ENCODE results near the gene ELL2.

ELL2 gene

DNA sequence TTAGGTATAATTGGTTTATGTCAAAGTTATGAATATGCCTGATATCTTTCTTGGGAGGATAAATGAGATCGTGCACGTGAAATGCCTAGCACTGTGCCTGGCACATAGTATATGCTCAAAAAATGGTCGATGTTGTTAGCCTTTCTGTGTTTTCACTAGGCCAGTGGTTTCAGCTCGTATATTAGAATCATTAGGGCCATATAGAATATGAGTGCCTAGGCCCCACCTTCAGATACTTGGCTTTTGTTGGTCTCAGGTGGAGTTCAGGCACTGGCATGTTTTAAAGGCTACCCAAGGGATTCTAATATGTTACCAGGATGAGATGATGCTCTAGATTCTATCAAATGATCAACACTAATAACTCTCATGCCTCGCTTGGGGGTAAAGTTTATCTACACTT lies 56.8 kb downstream of the ELL2 start:
- DNase-seq: no peak

DNA sequence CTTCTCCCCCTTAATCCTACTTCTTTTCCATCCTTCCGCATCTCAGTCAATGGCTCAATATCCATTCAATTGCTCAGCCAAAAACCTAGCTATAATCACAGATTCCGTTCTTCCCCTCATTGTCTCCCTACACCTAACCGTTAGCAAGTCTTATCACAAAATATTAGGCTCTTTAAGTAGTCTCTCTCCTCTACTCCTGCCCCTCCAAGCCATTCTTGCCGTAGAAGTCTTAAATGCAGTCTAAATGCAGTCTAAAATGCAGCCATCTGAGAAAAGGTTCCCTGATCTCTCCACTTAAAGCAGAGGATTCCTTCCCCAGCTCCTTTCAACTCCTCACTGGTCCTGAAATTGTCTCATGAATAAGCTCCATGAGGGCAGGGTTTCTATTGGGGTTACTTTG lies 57.8 kb downstream of the ELL2 start:
- no peak for DNase-seq

DNA sequence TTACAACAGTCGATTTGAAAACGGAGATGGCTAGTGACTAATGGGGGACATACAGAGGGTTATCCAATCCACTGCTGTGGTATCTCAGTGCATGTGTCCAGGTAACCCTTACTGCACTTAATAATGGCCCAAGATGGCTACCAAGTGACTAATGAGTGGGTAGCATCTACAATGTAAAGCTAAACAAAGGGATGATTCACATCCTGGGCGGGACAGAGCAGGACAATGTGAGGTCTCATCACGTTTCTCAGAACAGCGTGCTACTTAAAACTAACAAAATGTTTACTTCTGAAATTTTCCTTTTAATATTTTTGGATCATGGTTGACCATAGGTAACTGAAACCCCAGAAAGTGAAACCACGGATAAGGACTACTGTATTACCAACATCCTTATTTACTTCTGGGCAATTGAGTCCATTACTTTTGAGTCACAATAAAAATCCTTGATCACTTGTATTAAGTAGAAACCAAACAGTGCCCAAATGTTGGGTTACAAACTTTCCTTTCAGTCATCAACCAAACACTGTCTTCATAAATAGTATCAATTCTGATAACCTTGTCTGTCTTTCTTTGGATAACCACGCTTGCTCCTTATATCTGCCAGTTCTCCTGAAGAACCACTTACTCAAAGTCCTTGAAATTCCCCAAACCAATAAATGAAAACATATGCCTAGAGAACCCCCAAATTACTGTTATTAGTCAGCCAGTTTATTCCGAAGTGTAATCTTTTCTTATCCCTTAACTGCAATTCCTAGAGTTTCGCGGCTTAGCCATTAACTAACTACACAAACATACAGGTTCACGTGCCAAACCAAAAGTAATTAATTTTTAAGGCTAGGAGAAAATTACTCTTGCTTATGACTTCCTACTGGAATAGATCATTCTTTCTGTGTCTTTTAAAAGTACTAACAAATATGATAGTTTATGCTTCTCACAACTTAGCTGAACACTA lies 59.7 kb downstream of the ELL2 start:
- DNase-seq: no peak

DNA sequence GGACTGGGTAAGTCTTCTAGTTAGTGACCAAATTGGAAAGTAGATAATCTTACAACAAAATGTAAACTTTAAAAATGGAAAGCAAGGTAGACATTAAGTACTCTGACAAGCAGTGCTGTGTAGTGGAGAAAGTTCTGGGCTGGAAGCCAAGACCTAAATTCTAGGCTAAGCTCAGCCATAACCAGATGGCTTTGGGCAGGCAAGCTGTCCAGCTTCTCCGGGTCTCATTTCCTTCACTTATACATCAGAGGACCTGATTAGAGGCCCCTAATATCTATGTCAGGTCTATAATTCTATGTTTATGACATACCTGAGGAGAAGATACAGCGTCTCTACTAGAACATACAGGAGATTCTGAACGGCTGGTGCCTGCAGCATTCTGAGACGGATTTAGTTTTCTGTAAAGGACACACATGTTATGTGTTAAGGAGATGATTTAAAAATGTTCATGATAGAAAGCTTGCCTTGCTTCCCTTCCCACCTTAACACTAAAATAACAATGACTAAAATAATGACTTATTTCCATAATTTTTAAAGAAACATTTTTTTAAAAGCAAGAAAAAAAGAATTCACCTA lies 61.2 kb downstream of the ELL2 start:
- peak; percentile 86 for DNase-seq

DNA sequence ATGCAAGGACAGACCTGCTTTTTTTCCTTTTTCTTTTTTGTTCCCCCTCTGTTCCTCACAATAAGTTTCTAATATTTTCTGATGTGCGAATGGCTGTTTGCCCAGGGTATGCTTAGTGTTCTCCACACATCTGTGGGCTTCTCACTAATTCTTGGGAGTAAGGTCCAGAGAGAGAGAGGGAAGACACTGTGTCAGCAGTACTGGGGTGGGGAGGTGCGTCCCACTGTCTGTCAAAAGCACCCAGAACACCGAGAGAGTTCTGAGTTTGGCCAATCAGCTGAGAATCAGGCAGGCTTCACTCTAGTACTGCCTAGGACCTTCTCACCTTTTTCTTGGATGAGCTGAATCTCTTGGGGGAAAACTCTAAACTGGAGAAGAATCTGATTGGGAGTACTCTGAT lies 61.8 kb downstream of the ELL2 start:
- DNase-seq: peak; percentile 34

DNA sequence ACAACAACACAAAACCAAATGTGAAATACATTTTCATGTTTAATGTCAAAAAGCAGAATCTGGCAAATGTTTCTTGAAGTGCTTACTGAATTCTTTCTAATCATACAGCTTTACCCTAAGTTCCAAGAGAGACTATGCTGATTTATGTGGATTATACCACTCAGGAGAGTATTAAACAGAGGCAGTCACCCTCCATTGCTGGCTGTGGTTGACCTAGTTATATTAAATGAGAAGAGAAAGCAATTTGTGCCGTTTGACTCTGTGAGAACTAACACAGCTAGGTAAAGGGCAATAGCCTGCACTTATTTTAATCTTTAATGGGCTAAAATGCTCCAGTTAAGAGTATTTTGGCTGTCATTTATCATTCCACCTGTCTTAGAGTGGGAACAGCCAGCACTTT lies 62.6 kb downstream of the ELL2 start:
- DNase-seq: no peak

DNA sequence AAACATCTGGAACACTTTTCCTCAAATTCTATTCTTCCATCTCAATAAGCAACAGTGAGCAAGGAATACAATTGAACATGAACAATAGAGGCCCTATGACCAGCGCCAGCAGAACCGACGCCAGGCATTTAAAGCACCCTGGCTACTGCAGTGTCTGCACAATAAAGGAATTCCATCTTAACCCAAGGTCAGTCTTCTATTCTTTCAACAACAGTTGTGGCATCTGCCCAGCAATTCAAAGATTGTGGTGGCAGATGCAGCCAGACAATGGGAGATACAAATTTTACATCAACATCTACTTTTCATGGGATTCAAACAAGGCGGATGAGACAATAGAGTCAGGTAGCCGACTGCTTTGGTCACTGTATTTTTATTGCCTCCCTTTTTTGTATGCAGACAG lies 65.9 kb downstream of the ELL2 start:
- DNase-seq: no peak

DNA sequence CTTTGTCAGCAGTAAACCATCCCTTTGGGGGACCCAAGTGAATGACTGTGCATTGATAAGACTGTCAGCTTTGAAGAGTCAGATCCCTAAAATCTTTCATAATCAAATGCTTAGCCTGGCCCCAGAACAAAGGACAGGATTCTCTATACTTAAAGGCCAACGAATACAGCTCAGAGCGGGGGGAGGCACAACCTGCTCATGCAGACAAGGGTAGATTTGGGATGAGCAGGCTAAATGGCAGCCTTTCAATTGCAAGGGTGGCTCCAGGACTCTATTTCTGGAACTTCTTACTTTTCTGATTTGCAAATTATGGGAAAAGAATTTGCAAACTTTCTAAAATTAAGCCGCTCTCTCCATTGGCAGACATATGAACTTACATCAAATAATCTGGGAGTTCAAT lies 66.4 kb downstream of the ELL2 start:
- no peak for DNase-seq

DNA sequence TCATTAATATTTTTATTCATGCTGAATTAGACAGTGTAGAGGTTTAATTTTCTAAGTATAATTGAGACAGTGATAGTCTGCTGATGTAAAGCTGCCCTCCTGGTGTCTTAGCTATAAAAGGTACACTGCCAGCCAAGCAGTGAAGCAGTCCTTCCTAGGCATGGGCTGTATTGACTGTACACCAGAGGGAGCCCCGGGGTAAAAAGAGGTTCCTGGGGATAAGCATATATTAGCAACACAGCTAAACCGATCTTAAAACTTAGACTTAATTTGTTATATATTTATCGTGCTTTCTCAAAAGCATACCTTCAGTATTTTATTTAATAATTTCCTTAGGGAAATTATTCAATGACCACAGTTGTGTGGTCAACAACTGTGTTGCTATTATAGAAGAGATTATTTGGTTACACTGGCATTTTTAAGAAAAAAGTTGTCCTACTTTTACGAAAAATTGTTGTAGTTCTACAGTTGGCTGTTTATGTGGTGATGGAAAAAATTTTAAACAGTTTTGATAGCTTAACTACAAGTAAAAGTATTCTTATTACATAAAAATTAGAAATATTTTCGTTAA lies 68.8 kb downstream of the ELL2 start:
- DNase-seq: peak; percentile 34

DNA sequence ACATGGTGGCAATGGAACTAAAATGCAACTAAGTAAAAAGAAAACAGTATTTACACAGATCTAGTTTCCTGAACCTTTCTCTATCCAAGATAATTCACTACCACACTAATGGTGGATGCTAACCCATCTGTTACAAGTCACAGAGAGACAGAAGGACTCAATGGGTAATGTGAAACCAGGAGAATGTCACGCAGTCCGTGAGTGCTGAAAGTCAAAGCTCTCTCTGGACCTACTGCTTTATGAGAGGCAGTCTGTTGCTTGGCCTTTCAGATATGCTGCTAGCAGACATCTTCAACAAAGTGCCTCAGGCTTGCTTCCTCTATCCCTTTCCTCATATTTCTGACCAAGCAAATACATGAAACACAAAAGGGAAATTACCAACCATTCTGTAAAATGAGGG lies 70.2 kb downstream of the ELL2 start:
- no peak for DNase-seq

DNA sequence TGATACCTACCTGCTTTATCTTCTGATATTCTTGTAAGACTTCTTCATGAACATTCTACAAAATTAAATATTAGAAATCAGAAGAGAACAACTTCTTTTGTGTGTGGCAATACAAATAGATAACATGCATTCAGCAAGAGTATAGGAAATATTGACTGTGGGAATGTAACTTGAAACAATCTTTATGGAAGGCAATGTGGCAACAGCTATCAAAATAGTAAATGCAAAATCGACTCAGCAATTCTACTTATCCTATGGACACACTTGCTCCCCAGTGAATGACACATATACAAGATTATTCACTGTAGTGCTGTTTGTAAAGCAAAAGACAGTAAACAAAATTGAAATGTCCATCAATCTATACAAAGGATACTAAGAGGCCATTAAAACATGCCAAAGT lies 72.6 kb downstream of the ELL2 start:
- DNase-seq: no peak

DNA sequence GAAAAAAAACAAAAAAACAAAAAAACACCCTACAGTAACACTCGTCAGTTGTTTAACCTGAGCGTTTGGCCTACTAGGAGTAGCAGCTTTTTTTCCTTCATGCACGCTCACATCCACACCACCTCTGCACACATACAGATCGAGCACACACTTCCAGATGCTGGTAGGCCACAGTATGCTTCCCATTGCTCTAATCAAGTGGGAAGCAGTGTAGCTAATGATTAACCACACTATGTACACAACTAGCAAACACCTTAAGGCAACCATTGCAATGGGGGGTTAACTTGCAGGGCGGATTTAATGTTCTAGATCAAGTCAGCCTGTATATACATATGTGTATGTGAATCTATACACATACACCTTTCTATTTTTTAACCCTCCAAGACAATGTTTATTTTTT lies 73.7 kb downstream of the ELL2 start:
- no peak for DNase-seq

DNA sequence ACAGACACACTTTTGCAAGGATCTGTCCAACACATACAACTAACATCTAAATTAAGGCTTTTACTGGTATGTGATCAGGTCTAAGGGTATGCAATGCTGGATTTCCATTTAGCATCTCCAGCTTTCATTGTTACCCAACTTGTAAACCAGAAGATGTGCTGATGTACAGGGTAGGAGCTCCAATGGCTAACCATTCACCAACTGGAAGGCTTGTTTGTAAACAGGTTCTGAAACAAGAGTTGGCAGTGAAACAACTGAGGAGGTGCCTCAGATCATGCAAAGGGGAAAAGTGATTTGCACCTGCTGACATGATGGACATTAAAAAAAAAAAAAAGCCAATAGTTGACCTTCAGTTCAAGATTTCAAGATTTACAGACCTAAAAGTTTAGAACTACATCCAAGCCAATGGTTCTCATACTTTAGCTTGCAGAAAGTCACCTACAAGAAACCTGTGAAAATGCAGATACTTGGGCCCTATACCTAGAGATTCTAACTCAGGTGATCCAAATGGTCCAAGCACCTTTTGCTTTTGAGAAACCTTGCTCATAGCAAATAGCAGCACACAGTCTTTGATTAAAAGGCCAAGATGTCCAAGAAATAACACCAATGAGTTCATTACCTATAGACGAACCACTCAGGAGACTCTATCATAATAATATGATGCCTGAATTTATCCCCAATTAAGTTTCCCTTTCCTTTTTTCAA lies 75.2 kb downstream of the ELL2 start:
- DNase-seq: no peak

DNA sequence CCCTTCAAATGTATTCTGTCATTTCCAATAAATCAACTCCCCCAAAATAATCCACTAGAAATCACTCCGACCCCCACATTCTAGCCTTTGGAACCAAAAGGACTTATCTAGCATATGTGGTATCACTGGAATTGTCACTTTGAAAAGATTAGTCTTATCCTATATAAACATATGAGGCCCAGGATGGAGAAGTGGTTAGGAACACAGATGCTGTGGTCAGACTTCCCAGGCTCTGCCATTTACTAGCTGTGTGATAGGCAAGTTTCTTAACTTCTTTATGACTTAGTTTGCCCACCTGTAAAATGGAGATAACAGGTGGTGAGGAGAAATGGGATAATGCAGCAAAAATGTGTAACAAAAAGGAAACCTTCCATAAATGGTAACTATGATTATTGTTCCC lies 77.1 kb downstream of the ELL2 start:
- no peak for DNase-seq

DNA sequence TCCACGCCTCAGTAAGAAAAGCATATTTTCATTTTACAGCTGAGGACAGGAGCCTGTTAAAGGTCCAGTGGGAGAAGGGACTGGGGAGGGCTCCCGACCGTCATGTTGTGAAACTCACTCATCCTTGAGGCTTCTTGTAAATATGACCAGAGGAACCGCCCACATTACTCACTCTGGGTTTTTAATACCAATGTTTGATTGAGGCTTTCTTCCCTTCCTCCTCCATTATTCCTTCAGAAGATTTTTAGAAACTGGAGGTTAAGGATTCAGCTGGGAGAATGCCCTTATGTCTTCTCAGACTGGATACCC lies 77.7 kb downstream of the ELL2 start:
- no peak for DNase-seq

DNA sequence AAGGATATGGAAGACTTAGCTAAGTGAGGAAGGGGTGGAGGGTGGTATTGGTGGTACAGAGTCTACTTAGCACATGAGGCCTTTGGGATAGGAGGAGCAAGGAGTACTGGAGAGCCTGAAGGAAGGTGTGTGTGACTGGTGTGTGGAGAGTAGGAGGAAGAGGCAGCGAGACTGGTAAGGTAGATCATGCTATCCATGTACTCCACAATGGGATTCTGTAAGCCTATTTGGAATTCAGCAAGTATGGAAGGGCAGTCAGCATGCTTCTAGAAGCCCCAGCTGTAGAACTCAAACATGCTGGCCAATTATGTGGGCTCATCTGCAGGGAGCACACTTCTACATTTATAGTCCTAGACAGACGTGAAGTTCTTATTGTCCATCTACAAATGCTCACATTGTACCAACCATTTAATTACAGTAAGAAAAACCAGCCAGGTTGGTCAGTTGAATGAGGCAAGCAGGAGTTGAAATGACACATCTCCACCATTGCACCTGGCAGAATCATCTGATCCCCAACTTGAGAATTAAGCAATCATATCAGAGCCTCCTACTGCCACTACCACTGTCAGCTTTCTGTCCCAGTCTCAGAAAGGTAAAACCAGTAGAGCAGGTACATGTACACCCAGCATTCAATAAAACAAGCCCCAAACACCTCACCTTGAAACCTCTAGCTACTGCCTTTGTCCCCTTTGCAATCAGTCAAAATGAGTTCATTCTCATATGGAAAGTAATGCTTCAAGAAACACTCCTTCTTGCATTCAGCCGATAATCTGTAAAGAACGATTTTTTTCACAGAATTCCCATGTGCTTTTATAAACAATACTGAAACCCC lies 78.2 kb downstream of the ELL2 start:
- DNase-seq: no peak

DNA sequence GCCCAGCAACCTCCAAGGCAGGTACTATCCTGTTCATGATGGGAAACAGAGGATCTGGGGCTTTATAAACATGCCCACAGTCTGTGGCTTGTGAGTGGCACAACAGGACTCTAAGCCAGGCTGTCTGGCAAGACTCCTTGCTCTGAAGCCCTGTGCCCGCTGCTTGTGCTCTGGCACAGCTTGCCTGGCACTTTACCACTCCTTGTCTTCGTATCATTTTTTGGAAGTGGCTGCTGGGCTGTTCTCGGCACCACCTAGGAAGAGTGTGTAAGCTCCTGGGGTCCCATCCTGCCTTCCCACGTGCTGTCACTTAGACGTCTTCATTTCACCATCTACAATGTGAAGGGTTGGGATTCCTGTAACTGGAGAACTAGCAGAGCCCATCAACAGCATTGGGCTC lies 79.8 kb downstream of the ELL2 start:
- no peak for DNase-seq

DNA sequence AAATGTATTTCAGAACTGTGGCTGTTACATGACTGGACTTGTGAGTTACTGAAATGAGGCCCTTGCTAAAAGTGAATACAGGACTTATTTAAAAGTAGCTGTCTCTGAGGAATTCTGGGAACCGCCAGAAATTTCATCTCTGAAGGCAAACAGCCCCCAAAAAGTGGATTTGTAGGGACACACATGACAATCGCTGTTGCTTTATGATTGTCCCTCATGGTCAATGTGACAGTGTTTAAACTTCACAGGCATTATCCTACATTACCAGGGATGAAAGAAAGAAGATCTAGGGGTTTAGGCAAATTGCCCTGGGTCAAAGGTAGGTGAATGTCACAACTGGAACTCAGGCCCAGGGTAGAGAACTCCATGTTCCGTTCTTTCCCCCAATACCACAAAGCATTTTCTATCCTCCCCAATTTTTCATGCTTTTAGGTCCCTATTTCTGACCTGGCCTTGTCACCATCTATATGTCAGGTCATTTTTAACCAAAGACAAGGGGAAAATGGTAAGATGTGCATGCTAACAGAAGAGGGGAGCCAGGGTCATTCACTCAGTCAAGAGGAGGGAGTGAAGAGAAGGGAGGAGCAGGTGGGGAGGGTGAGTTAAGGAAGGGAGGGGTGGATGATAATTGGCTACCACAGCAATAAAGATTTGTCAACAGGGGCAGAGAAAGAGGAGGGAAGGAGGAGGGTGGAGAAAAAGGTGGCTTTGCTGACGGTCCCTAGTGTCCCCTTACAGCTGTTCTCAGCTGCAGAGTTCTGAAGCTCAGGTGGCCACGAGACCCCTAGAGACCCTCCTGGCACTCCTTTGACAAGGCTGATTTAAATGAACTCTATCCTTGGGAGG lies 81.3 kb downstream of the ELL2 start:
- no peak for DNase-seq

DNA sequence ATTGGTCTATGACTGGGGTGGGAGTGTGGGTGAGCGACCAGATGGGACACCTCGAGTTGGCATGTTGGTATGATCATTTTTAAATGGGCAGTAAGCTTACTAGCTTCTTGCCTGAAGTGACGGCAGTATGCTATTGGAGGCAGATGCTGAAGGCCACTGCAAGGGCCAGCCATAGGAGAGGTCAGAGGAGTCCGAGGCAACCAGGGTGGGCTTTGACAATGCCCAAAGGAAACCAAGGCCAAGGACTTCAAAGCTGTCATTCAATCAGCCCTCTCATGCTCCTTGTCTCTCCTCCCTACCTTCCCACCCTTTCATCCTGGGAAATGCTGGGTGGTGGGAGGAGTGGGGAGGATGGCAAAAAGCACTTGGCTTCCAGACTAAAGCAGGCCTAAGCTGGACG lies 82.0 kb downstream of the ELL2 start:
- no peak for DNase-seq

DNA sequence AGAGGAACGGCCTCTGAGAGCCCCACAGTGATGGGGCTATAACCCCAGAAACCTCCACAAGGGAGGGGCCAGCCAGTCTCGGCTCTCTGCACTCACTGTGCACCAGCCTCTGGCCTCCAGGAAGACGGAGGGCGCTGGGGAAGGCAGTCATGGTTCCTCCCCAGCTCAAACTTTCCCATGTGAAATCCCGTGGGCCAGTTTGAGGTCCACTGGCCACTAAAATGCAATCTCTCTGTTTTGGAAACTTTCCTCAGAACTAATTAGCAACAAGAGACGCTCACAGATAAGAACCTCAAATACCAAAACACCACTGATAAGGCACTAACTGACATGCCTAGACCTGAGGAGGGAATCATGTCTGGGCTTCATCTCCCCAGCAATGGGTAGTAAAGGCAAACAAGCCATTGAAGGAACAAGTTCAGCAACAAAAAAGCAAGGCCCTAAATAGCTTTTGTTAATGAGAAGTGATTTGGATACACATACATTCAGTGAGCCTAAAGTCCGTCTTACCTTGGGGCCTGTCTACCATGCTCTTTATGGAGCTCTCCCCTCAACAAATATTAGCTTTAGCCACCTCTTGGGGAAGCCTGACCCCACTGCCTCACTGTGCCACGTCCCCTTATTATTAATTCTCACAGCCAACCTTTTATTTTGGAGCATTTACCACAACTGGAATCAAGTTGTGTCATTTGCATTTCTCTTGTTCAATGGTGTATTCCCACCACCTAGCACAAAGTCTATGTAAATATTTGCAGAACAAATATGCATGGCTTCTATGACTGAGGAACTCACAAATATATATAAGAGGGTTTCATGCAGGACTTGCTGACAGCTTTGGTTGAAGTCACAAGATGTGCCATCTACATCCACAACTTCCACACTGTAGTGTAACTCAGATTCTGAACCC lies 83.0 kb downstream of the ELL2 start:
- DNase-seq: no peak

DNA sequence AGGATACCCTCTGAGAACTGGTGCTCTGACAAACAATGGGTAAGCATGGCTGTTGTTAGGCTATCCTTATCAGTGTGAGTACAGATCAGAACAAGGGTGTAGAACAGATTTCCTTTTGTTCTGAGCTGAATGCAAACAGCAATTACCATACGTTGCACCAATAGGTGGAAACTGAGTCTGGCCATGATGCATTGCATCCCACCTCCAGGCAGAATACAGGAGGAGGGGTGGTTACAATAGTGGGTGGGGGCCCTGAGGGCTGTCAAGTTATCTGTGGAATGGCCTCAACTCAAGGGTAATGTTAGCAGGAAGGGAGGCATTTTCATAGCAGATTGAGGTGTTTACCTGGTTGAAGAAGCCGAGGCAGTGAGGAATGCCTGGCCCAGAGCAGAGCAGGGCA lies 84.9 kb downstream of the ELL2 start:
- DNase-seq: no peak

Measured in NCI-H446 treated with DMSO at 0.1 percent for 48 hours (cell line).